A549 (cell line): Measurements from ENCODE around the gene SH3RF3. TPM values are rescaled to one million over a fixed set of nuclear protein-coding genes. Genes with fewer than 3 reads are reported as not detected.

Experiments
- ATAC-seq, 2 experiments: fragments of 200-7000 bp in 1 of 2; fragments of >200 bp in 1 of 2; cut with Nextera tagmentation in 1 of 2; cut with Tn5 transposase in 1 of 2; 3 replicates each; pipeline versions ENCODE4 v1.8.0 to v1.9.1; 2018 to 2020; ENCODE audit warnings: mild to moderate bottlenecking in 1 of 2, moderate library complexity in 1 of 2
- CTCF ChIA-PET: fragments of 300-600 bp; sonication (Branson Sonifier 250); formaldehyde crosslinking; extraction: SDS; loops from one replicate; lab custom pipeline; 2021; ENCODE audit warnings: antibody characterized with exemption, inconsistent platforms; lab: Yijun Ruan, JAX
- POLR2A ChIA-PET: fragments of 350-600 bp; formaldehyde crosslinking; extraction: SDS; loops from one replicate; lab custom pipeline; 2021; ENCODE audit warnings: antibody characterized with exemption, inconsistent platforms; lab: Yijun Ruan, JAX
- DNase-seq, 2 experiments: peaks; one replicate each; pipeline versions ENCODE4 v3.0.0 to v3.0.0-alpha.2; 2011 to 2016; ENCODE audit warnings: low read depth in 1 of 2, low spot score in 1 of 2
- FAIRE-seq: peaks from 2 replicates; lab custom pipeline; 2011; peaks lifted over from hg19 to GRCh38; lab: Jason Lieb, UNC
- H3K27ac ChIP-seq, 2 experiments: fragments of >200 bp; sonication (Bioruptor Twin); formaldehyde crosslinking; 3 replicates each; pipeline ENCODE4 v1.5.1; 2016 to 2017
- H3K4me1 ChIP-seq: fragments of >200 bp; sonication (Bioruptor Twin); formaldehyde crosslinking; 3 replicates; pipeline ENCODE4 v1.6.1; 2016
- H3K4me2 ChIP-seq: fragments of >200 bp; sonication (Bioruptor Twin); formaldehyde crosslinking; 3 replicates; pipeline ENCODE4 v1.6.1; 2016
- H3K4me3 ChIP-seq: fragments of >200 bp; sonication (Bioruptor Twin); formaldehyde crosslinking; 3 replicates; pipeline ENCODE4 v1.5.1; 2016
- H3K9me3 ChIP-seq: fragments of >200 bp; sonication (Bioruptor Twin); formaldehyde crosslinking; 3 replicates; pipeline ENCODE4 v1.6.1; 2016
- BHLHE40 ChIP-seq: IDR thresholded peaks from 2 replicates; pipeline ENCODE4 v1.6.1; 2012; ENCODE audit warnings: low read depth, low read length, inconsistent platforms
- CHD4 ChIP-seq: fragments of 200-600 bp; sonication (generic); IDR thresholded peaks from 2 replicates; pipeline ENCODE4 v1.6.1; 2016; ENCODE audit warnings: antibody characterized with exemption, mild to moderate bottlenecking, borderline replicate concordance
- GATA3 ChIP-seq: IDR thresholded peaks from 2 replicates; pipeline ENCODE4 v1.6.1; 2012; ENCODE audit warnings: borderline replicate concordance
- HDAC2 ChIP-seq: fragments of 200-600 bp; sonication (generic); IDR thresholded peaks from 2 replicates; pipeline ENCODE4 v1.6.1; 2016
- HOXB13 ChIP-seq: fragments of 250-450 bp; sonication (Bioruptor Pico); IDR thresholded peaks from 2 replicates; pipeline ENCODE4 v1.5.0; 2020; ENCODE audit warnings: low read depth, mild to moderate bottlenecking, moderate library complexity
- JUN ChIP-seq, 2 experiments: fragments of >200 bp; sonication (Bioruptor Twin); formaldehyde crosslinking; IDR thresholded peaks; 2 replicates in 1 of 2; 3 replicates in 1 of 2; pipeline ENCODE4 v1.6.1; 2016 to 2017
- KDM1A ChIP-seq: fragments of 200-600 bp; sonication (generic); IDR thresholded peaks from 2 replicates; pipeline ENCODE4 v1.6.1; 2016; ENCODE audit warnings: low read depth, mild to moderate bottlenecking
- MAZ ChIP-seq: fragments of 150-350 bp; IDR thresholded peaks from 2 replicates; pipeline ENCODE4 v1.6.1; 2014; ENCODE audit warnings: antibody characterized with exemption, low read depth, low read length, borderline replicate concordance
- NPAS2 ChIP-seq: fragments of 250-450 bp; sonication (Bioruptor Pico); IDR thresholded peaks from 2 replicates; pipeline ENCODE4 v1.8.0; 2022; ENCODE audit warnings: mild to moderate bottlenecking, moderate library complexity, borderline replicate concordance
- RARB ChIP-seq: fragments of 250-450 bp; sonication (Bioruptor Pico); IDR thresholded peaks from 2 replicates; pipeline ENCODE4 v1.8.0; 2021; ENCODE audit warnings: mild to moderate bottlenecking, moderate library complexity
- RCOR1 ChIP-seq: fragments of 150-350 bp; IDR thresholded peaks from 2 replicates; pipeline ENCODE4 v1.6.1; 2014; ENCODE audit warnings: antibody characterized with exemption, low read length, low read depth
- RFX5 ChIP-seq: fragments of 450-650 bp; IDR thresholded peaks from 2 replicates; pipeline ENCODE4 v1.7.1; 2014; ENCODE audit warnings: antibody characterized with exemption, mild to moderate bottlenecking, moderate library complexity
- TFCP2L1 ChIP-seq: fragments of 250-450 bp; sonication (Bioruptor Pico); IDR thresholded peaks from 2 replicates; pipeline ENCODE4 v1.5.0; 2021; ENCODE audit warnings: mild to moderate bottlenecking
- ZNF302 ChIP-seq: fragments of 250-450 bp; sonication (Bioruptor Pico); IDR thresholded peaks from 2 replicates; pipeline ENCODE4 v1.9.0; 2021; ENCODE audit warnings: inconsistent platforms, mild to moderate bottlenecking, moderate library complexity
- WGBS: methylation state at CpG from one replicate; pipeline ENCODE4 v1.1.6; 2017; ENCODE audit errors: missing lambda C conversion rate; 5-methylcytosine and 5-hydroxymethylcytosine counted together
- polyA plus RNA-seq, 4 experiments: library from polyadenylated mRNA; depleted of rRNA in 3 of 4; stranded (reverse); fragments of >200 nt; fragmentation: RNase III in 1 of 4; extraction: RNeasy Plus Mini Kit Qiagen cat#74134 plus additional on column Dnase treatment in 1 of 4; gene quantifications; 2 replicates in 3 of 4; 3 replicates in 1 of 4; pipeline ENCODE4 v1.2.3, GENCODE V29; 2011 to 2017
- TF ChIP-seq, protein P1 (sequence below): fragments of >200 bp; sonication (Bioruptor Twin); formaldehyde crosslinking; IDR thresholded peaks from 3 replicates; pipeline ENCODE4 v1.5.1; 2016
- TF ChIP-seq, protein P2 (sequence below): fragments of 200-600 bp; sonication (generic); IDR thresholded peaks from 2 replicates; pipeline ENCODE4 v1.6.1; 2016; ENCODE audit warnings: antibody characterized with exemption, mild to moderate bottlenecking, moderate library complexity
- TF ChIP-seq, protein P3 (sequence below): fragments of 250-450 bp; sonication (Bioruptor Pico); IDR thresholded peaks from 2 replicates; pipeline ENCODE4 v1.5.0; 2020; ENCODE audit warnings: low read depth, mild to moderate bottlenecking, moderate library complexity

The SH3RF3 gene
- polyA plus RNA-seq, 2 of the 4 experiments (the other 2 are of a cell fraction): 0.04 to 0.21 TPM

DNA sequence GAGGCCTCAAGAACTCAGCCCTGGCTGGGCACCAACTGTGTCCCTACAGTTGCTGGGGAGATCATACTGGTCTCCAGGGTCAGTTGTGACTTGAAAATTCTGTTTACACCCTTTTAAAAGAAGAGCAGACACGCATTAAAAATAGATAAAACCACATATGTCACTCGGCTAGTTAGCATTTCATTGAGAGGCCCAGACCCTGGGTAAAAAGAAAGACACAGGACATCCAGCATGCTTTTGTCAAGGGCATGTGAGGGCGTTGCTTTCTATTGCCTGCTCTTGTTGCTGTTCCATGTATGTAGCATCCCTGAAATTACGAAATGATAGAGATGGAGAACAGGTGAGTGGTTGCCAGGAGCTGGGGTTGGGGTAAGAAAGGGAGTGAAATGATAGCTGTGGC, 390.5 kb downstream of the SH3RF3 start:
- no peak overlapping the region for H3K4me3 ChIP-seq
- no peak for FAIRE-seq
- no peaks in the 10 kb centered on the region for H3K9me3 ChIP-seq
- WGBS: 64% methylated on average over 4 of the region's 4 CpGs
- no peak for DNase-seq
- no peak for ATAC-seq
- POLR2A ChIA-PET: no interaction called here
- H3K4me1 ChIP-seq: 0 out of 3 replicates have a peak, but pooled peaks cover 3% of the 10 kb centered on the region
- CTCF ChIA-PET: no interaction called here
- TF ChIP-seq KDM1A: no peak
- no peak for TF ChIP-seq RARB (CRISPR knock-in tag)
- no peak overlapping the region for H3K27ac ChIP-seq
- H3K4me2 ChIP-seq: no peak overlapping the region

DNA sequence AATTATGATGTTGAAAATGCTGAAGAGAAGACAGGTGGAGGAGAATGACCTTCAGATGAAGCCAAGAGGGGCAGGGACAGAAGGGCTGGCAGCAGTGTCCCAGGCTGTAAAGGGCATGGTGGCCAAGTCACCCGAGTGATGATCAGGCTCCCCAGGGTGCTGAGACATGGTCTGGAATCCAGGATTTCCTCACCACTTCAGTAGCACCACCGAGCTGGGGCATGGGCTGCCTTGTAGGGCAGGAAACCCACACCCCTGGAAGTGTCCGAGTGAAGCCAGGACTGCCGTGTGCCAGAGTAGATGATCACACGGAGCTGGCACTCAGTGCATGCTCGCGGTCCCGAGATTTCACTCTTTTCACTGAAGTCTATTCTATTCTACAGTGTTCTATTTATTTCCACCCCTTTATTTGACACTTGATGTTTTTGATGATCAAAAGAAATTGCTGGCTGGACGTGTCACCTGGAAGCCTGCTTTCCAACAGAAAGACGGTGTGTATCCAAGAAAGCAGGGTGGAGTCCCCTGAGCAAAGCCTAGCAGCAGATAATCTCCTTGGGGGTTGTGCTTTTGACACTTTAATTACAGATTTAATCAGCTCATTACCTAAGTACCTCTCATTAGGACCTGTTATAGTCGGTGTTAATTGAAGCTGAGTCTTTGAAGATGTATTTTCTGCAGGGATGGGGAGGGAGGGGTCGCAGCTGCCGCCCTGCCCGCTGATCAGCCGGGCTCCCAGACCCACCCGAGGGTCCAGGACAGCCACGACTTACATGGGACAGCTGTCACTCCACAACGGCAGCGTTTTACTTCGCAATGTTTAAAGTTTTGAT, 392.4 kb downstream of the SH3RF3 start:
- H3K4me1 ChIP-seq: 0 out of 3 replicates have a peak, but pooled peaks cover 3% of the 10 kb centered on the region
- no peak overlapping the region for H3K27ac ChIP-seq
- no peak overlapping the region for H3K4me3 ChIP-seq
- H3K9me3 ChIP-seq: no peaks in the 10 kb centered on the region
- TF ChIP-seq, protein P1, sequence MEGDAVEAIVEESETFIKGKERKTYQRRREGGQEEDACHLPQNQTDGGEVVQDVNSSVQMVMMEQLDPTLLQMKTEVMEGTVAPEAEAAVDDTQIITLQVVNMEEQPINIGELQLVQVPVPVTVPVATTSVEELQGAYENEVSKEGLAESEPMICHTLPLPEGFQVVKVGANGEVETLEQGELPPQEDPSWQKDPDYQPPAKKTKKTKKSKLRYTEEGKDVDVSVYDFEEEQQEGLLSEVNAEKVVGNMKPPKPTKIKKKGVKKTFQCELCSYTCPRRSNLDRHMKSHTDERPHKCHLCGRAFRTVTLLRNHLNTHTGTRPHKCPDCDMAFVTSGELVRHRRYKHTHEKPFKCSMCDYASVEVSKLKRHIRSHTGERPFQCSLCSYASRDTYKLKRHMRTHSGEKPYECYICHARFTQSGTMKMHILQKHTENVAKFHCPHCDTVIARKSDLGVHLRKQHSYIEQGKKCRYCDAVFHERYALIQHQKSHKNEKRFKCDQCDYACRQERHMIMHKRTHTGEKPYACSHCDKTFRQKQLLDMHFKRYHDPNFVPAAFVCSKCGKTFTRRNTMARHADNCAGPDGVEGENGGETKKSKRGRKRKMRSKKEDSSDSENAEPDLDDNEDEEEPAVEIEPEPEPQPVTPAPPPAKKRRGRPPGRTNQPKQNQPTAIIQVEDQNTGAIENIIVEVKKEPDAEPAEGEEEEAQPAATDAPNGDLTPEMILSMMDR: no peak
- no peak for ATAC-seq
- DNase-seq: no peak
- POLR2A ChIA-PET: no interaction called here
- CTCF ChIA-PET: interaction anchor here (0.6 to 1.9 kb wide), 4 partner anchors 11 to 393 kb away, joined by 3 to 11 read pairs (median 8); no protein-coding TSS in a partner anchor
- 61% methylated on average over 20 of the region's 20 CpGs for WGBS
- no peak overlapping the region for H3K4me2 ChIP-seq
- no peak for FAIRE-seq

DNA sequence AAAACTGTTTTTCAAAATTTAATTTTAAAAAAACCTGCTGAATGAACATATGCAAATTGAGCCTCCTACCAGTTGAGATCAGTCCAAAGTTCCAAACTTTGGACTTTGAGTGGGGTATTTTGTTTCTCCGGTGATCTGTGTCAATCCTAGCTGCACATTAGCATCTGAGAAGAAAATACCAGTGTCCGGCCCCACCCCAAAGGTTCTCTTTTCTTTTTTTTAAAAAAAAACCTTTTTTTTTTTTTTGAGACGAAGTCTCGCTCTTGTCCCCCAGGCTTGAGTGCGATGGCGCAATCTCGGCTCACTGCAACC, 393.0 kb downstream of the SH3RF3 start:
- no peak overlapping the region for H3K27ac ChIP-seq
- no peak for TF ChIP-seq JUN (IDR thresholded peaks at IDR 0.05)
- TF ChIP-seq GATA3: no peak
- no peak for TF ChIP-seq NPAS2 (CRISPR knock-in tag)
- TF ChIP-seq CHD4: no peak
- TF ChIP-seq, protein P2, sequence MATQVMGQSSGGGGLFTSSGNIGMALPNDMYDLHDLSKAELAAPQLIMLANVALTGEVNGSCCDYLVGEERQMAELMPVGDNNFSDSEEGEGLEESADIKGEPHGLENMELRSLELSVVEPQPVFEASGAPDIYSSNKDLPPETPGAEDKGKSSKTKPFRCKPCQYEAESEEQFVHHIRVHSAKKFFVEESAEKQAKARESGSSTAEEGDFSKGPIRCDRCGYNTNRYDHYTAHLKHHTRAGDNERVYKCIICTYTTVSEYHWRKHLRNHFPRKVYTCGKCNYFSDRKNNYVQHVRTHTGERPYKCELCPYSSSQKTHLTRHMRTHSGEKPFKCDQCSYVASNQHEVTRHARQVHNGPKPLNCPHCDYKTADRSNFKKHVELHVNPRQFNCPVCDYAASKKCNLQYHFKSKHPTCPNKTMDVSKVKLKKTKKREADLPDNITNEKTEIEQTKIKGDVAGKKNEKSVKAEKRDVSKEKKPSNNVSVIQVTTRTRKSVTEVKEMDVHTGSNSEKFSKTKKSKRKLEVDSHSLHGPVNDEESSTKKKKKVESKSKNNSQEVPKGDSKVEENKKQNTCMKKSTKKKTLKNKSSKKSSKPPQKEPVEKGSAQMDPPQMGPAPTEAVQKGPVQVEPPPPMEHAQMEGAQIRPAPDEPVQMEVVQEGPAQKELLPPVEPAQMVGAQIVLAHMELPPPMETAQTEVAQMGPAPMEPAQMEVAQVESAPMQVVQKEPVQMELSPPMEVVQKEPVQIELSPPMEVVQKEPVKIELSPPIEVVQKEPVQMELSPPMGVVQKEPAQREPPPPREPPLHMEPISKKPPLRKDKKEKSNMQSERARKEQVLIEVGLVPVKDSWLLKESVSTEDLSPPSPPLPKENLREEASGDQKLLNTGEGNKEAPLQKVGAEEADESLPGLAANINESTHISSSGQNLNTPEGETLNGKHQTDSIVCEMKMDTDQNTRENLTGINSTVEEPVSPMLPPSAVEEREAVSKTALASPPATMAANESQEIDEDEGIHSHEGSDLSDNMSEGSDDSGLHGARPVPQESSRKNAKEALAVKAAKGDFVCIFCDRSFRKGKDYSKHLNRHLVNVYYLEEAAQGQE: no peak
- TF ChIP-seq RFX5: no peak
- TF ChIP-seq HOXB13 (CRISPR knock-in tag): no peak
- TF ChIP-seq RCOR1: no peak
- no peak for TF ChIP-seq TFCP2L1 (CRISPR knock-in tag)
- no peak for TF ChIP-seq BHLHE40
- TF ChIP-seq MAZ: no peak
- TF ChIP-seq, protein P1: no peak
- TF ChIP-seq ZNF302 (CRISPR knock-in tag): no peak
- TF ChIP-seq, protein P3, sequence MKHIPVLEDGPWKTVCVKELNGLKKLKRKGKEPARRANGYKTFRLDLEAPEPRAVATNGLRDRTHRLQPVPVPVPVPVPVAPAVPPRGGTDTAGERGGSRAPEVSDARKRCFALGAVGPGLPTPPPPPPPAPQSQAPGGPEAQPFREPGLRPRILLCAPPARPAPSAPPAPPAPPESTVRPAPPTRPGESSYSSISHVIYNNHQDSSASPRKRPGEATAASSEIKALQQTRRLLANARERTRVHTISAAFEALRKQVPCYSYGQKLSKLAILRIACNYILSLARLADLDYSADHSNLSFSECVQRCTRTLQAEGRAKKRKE (CRISPR knock-in tag): no peak
- TF ChIP-seq HDAC2: no peak
- no peak overlapping the region for H3K4me3 ChIP-seq
- DNase-seq (no peak), FAIRE-seq (no peak), ATAC-seq (no peak)
- H3K4me1 ChIP-seq: no peaks in the 10 kb centered on the region
- 83% methylated on average over 7 of the region's 7 CpGs for WGBS
- H3K9me3 ChIP-seq: no peaks in the 10 kb centered on the region
- ChIA-PET POLR2A (no interaction called here), CTCF (interaction anchor here (0.6 to 1.9 kb wide), 4 partner anchors 12 to 394 kb away, joined by 3 to 11 read pairs (median 6); no protein-coding TSS in a partner anchor)
- no peak overlapping the region for H3K4me2 ChIP-seq
